ENCODE results near the gene OS9. TPM values are rescaled to one million over a fixed set of nuclear protein-coding genes. Genes with fewer than 3 reads are reported as not detected.

OS9 gene
- total RNA-seq, 2 experiments from 2014 or later, result 82.6 to 112 TPM

GRCh38 chr12:57729321-57729844 is 35.5 kb downstream of the OS9 start:
- no peak overlapping the region for H3K4me2 ChIP-seq (ENCODE audit: low read length)
- no peaks in the 10 kb centered on the region for H3K79me2 ChIP-seq (ENCODE audit: insufficient read depth, low read depth, low read length)
- POLR2A ChIA-PET, result no interaction called here
- no peaks in the 10 kb centered on the region for H3K9me2 ChIP-seq (ENCODE audit: insufficient read depth, low read length)
- H3K4me1 ChIP-seq (ENCODE audit: insufficient read depth, low read length, poor library complexity, severe bottlenecking), result peaks cover 8% of the 10 kb centered on the region
- TF ChIP-seq EZH2phosphoT487 (IDR thresholded peaks at IDR 0.05; ENCODE audit: borderline replicate concordance, low read depth, low read length), result no peak
- TF ChIP-seq, protein P1, sequence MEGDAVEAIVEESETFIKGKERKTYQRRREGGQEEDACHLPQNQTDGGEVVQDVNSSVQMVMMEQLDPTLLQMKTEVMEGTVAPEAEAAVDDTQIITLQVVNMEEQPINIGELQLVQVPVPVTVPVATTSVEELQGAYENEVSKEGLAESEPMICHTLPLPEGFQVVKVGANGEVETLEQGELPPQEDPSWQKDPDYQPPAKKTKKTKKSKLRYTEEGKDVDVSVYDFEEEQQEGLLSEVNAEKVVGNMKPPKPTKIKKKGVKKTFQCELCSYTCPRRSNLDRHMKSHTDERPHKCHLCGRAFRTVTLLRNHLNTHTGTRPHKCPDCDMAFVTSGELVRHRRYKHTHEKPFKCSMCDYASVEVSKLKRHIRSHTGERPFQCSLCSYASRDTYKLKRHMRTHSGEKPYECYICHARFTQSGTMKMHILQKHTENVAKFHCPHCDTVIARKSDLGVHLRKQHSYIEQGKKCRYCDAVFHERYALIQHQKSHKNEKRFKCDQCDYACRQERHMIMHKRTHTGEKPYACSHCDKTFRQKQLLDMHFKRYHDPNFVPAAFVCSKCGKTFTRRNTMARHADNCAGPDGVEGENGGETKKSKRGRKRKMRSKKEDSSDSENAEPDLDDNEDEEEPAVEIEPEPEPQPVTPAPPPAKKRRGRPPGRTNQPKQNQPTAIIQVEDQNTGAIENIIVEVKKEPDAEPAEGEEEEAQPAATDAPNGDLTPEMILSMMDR (conservative IDR thresholded peaks at IDR 0.05; ENCODE audit: low read length), result no peak
- H3K9me3 ChIP-seq (ENCODE audit: low read length), result no peaks in the 10 kb centered on the region
- peaks cover 73% of the 10 kb centered on the region for H3K36me3 ChIP-seq (ENCODE audit: insufficient read depth, low read length)
- H3K27ac ChIP-seq (ENCODE audit: low read depth, low read length, poor library complexity, severe bottlenecking), result no peak overlapping the region
- CTCF ChIA-PET (ENCODE audit: unreplicated experiment), result no interaction called here
- H3K4me3 ChIP-seq (ENCODE audit: low read depth, low read length, poor library complexity, severe bottlenecking), result no peak overlapping the region
- BruUV-seq (replicated peaks), result no TSS peak
- DNase-seq (ENCODE audit: low spot score), result no peak
- H2AFZ ChIP-seq (ENCODE audit: low read length), result no peak overlapping the region
- H4K20me1 ChIP-seq (ENCODE audit: insufficient read depth, low read length), result no peaks in the 10 kb centered on the region
- intact Hi-C loops (cut with micrococcal nuclease; ENCODE audit: unreplicated experiment), result no loop called here

DNA sequence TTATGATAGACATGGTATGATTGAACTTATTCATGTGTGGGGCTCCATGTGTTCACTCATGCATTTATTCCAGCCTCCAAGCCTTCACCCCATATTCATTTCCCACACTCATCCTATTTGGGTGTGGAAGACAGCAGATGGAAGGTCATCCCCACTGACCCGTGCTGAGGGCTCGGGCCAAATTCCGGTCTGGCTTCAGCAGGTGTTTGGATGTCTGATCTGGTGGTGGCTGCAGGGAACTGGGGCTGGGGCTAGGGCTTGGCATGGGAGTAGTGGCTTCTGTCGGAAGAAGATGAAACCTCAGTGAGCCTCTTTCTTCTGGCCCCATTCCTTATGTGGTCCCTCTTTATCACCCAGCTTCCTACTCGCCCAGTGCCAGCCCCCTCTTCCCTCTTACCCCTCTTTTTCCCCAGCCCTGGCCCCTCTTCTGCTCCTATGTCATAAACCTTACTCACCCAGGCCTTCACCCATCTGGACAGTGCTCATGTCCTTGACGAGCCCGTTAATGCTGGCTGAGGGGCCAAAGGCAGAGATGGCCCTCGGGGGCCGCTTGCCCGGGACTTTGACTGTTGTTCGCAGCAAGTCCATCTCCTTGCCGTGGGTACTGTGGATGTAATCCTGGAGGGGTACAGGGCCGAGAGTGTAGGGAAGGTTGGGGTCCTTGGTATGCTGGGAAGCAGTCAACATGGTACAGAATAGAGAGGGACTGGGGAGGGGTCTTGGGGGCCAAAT is 36.6 kb downstream of the OS9 start:
- H2AFZ ChIP-seq (ENCODE audit: low read length), result no peak overlapping the region
- no peaks in the 10 kb centered on the region for H4K20me1 ChIP-seq (ENCODE audit: insufficient read depth, low read length)
- no TSS peak for BruUV-seq (replicated peaks)
- no peak overlapping the region for H3K4me3 ChIP-seq (ENCODE audit: low read depth, low read length, poor library complexity, severe bottlenecking)
- DNase-seq (ENCODE audit: low spot score), result no peak
- intact Hi-C loops (cut with micrococcal nuclease; ENCODE audit: unreplicated experiment), result no loop called here
- H3K4me2 ChIP-seq (ENCODE audit: low read length), result no peak overlapping the region
- ChIA-PET POLR2A (no interaction called here), CTCF (ENCODE audit: unreplicated experiment) (no interaction called here)
- no peaks in the 10 kb centered on the region for H3K9me2 ChIP-seq (ENCODE audit: insufficient read depth, low read length)
- H3K9me3 ChIP-seq (ENCODE audit: low read length), result no peaks in the 10 kb centered on the region
- H3K4me1 ChIP-seq (ENCODE audit: insufficient read depth, low read length, poor library complexity, severe bottlenecking), result no peaks in the 10 kb centered on the region
- peaks cover 77% of the 10 kb centered on the region for H3K36me3 ChIP-seq (ENCODE audit: insufficient read depth, low read length)
- H3K27ac ChIP-seq (ENCODE audit: low read depth, low read length, poor library complexity, severe bottlenecking), result no peak overlapping the region
- H3K79me2 ChIP-seq (ENCODE audit: insufficient read depth, low read depth, low read length), result no peaks in the 10 kb centered on the region
- TF ChIP-seq, protein P1 (conservative IDR thresholded peaks at IDR 0.05; ENCODE audit: low read length), result no peak
- no peak for TF ChIP-seq EZH2phosphoT487 (IDR thresholded peaks at IDR 0.05; ENCODE audit: borderline replicate concordance, low read depth, low read length)

- ChIA-PET CTCF (ENCODE audit: unreplicated experiment) (no interaction called here), POLR2A (no interaction called here)
- H3K36me3 ChIP-seq (ENCODE audit: insufficient read depth, low read length), result peaks cover 70% of the 10 kb centered on the region
- no peaks in the 10 kb centered on the region for H4K20me1 ChIP-seq (ENCODE audit: insufficient read depth, low read length)
- TF ChIP-seq, protein P1 (conservative IDR thresholded peaks at IDR 0.05; ENCODE audit: low read length), result no peak
- TF ChIP-seq EZH2phosphoT487 (IDR thresholded peaks at IDR 0.05; ENCODE audit: borderline replicate concordance, low read depth, low read length), result no peak
- no peak overlapping the region for H2AFZ ChIP-seq (ENCODE audit: low read length)
- no peaks in the 10 kb centered on the region for H3K79me2 ChIP-seq (ENCODE audit: insufficient read depth, low read depth, low read length)
- DNase-seq (ENCODE audit: low spot score), result no peak
- H3K4me2 ChIP-seq (ENCODE audit: low read length), result no peak overlapping the region
- H3K9me3 ChIP-seq (ENCODE audit: low read length), result no peaks in the 10 kb centered on the region
- no peaks in the 10 kb centered on the region for H3K9me2 ChIP-seq (ENCODE audit: insufficient read depth, low read length)
- no TSS peak for BruUV-seq (replicated peaks)
- H3K4me1 ChIP-seq (ENCODE audit: insufficient read depth, low read length, poor library complexity, severe bottlenecking), result no peaks in the 10 kb centered on the region
- intact Hi-C loops (cut with micrococcal nuclease; ENCODE audit: unreplicated experiment), result no loop called here
- H3K4me3 ChIP-seq (ENCODE audit: low read depth, low read length, poor library complexity, severe bottlenecking), result no peak overlapping the region
- no peak overlapping the region for H3K27ac ChIP-seq (ENCODE audit: low read depth, low read length, poor library complexity, severe bottlenecking)
These were observed 37.6 kb downstream of the OS9 start for GRCh38 chr12:57731411-57732080.

All from OCI-LY7 (cell line).